ENCODE results near the gene GALNT15.

Gene GALNT15

GRCh38 chr3:16145176-16145575, 29.3 kb upstream of the GALNT15 start:
- Histone ChIP-seq H3K27me3 (ENCODE audit: insufficient read depth, poor library complexity, severe bottlenecking) (no peaks in the 10 kb centered on the region), H3K4me1 (ENCODE audit: insufficient read depth, poor library complexity, severe bottlenecking) (peaks cover 8% of the 10 kb centered on the region), H3K9me3 (ENCODE audit: severe bottlenecking) (no peaks in the 10 kb centered on the region), H3K4me3 (ENCODE audit: severe bottlenecking) (no peak overlapping the region), H3K36me3 (ENCODE audit: low read depth) (no peaks in the 10 kb centered on the region), H3K27ac (ENCODE audit: poor library complexity, severe bottlenecking) (no peak overlapping the region)
- TF ChIP-seq, protein P1, sequence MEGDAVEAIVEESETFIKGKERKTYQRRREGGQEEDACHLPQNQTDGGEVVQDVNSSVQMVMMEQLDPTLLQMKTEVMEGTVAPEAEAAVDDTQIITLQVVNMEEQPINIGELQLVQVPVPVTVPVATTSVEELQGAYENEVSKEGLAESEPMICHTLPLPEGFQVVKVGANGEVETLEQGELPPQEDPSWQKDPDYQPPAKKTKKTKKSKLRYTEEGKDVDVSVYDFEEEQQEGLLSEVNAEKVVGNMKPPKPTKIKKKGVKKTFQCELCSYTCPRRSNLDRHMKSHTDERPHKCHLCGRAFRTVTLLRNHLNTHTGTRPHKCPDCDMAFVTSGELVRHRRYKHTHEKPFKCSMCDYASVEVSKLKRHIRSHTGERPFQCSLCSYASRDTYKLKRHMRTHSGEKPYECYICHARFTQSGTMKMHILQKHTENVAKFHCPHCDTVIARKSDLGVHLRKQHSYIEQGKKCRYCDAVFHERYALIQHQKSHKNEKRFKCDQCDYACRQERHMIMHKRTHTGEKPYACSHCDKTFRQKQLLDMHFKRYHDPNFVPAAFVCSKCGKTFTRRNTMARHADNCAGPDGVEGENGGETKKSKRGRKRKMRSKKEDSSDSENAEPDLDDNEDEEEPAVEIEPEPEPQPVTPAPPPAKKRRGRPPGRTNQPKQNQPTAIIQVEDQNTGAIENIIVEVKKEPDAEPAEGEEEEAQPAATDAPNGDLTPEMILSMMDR (IDR thresholded peaks at IDR 0.05; ENCODE audit: poor library complexity, severe bottlenecking): no peak
- ATAC-seq (ENCODE audit: low read depth): no peak
- DNase-seq (ENCODE audit: low spot score): no peak

GRCh38 chr3:16146015-16146730, 28.3 kb upstream of the GALNT15 start:
- H3K9me3 ChIP-seq (ENCODE audit: severe bottlenecking): no peaks in the 10 kb centered on the region
- no peak for DNase-seq (ENCODE audit: low spot score)
- no peak for ATAC-seq (ENCODE audit: low read depth)

GRCh38 chr3:16147220-16147994, 27.1 kb upstream of the GALNT15 start:
- TF ChIP-seq, protein P1 (IDR thresholded peaks at IDR 0.05; ENCODE audit: poor library complexity, severe bottlenecking): no peak
- no peak for DNase-seq (ENCODE audit: low spot score)
- no peaks in the 10 kb centered on the region for H3K36me3 ChIP-seq (ENCODE audit: low read depth)
- H3K9me3 ChIP-seq (ENCODE audit: severe bottlenecking): no peaks in the 10 kb centered on the region
- no peaks in the 10 kb centered on the region for H3K27me3 ChIP-seq (ENCODE audit: insufficient read depth, poor library complexity, severe bottlenecking)
- peak; percentile 86; the same call in 2 of the 3 replicates for ATAC-seq (ENCODE audit: low read depth)
- no peaks in the 10 kb centered on the region for H3K4me1 ChIP-seq (ENCODE audit: insufficient read depth, poor library complexity, severe bottlenecking)
- no peak overlapping the region for H3K4me3 ChIP-seq (ENCODE audit: severe bottlenecking)
- H3K27ac ChIP-seq (ENCODE audit: poor library complexity, severe bottlenecking): peak overlapping the region; percentile 2

More at GRCh38 chr3:16146015-16146730, 28.3 kb upstream of the GALNT15 start:
- TF ChIP-seq, protein P1 (IDR thresholded peaks at IDR 0.05; ENCODE audit: poor library complexity, severe bottlenecking): no peak
- Histone ChIP-seq H3K36me3 (ENCODE audit: low read depth) (no peaks in the 10 kb centered on the region), H3K4me3 (ENCODE audit: severe bottlenecking) (no peak overlapping the region), H3K27ac (ENCODE audit: poor library complexity, severe bottlenecking) (no peak overlapping the region), H3K4me1 (ENCODE audit: insufficient read depth, poor library complexity, severe bottlenecking) (no peaks in the 10 kb centered on the region), H3K27me3 (ENCODE audit: insufficient read depth, poor library complexity, severe bottlenecking) (no peaks in the 10 kb centered on the region)

DNA sequence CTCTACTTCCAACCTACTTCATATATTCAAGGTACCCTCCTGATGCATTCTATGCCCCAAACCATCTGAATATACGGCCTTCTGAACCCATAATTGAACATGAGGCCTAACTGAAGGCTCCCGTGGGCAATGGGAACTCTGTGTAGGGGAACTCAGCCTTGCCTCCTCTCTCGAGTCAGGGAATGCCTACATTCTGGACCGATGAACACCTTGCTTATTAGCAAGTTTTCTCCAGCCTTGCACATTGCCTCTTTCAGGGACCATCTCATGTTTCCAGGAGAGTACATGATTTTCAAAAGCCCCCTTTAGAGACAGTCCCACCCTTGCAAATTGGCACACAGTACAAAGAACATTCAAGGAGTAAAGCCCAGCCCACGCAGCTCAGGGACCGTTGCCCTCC, 26.3 kb upstream of the GALNT15 start:
- Histone ChIP-seq H3K4me1 (ENCODE audit: insufficient read depth, poor library complexity, severe bottlenecking) (no peaks in the 10 kb centered on the region), H3K36me3 (ENCODE audit: low read depth) (no peaks in the 10 kb centered on the region), H3K27me3 (ENCODE audit: insufficient read depth, poor library complexity, severe bottlenecking) (no peaks in the 10 kb centered on the region), H3K27ac (ENCODE audit: poor library complexity, severe bottlenecking) (no peak overlapping the region), H3K9me3 (ENCODE audit: severe bottlenecking) (peaks cover 5% of the 10 kb centered on the region), H3K4me3 (ENCODE audit: severe bottlenecking) (no peak overlapping the region)
- ATAC-seq (ENCODE audit: low read depth) (no peak), DNase-seq (ENCODE audit: low spot score) (no peak)
- TF ChIP-seq, protein P1 (IDR thresholded peaks at IDR 0.05; ENCODE audit: poor library complexity, severe bottlenecking): no peak

Data from RWPE2 (cell line).